Pancreas (tissue), 10 donors: ENCODE data around the gene CCL24. TPM values are rescaled to one million over a fixed set of nuclear protein-coding genes. Genes with fewer than 3 reads are reported as not detected.

Experiments
- ATAC-seq, 4 donors: fragments of 200-7000 bp; cut with Tn5 transposase; one replicate each; pipeline versions ENCODE4 v1.8.0 to v1.9.1; 2020; ENCODE audit warnings: mild to moderate bottlenecking in 4 of 4, moderate library complexity in 4 of 4
- DNase-seq, 6 donors: peaks; one replicate each; pipeline ENCODE4 v3.0.0-alpha.2; 2020
- FAIRE-seq: peaks from 2 replicates; lab custom pipeline; 2012; peaks lifted over from hg19 to GRCh38; lab: Jason Lieb, UNC
- H3K27ac ChIP-seq, 4 donors: fragments of 200-600 bp; sonication (generic); 1 replicate in 3 of 4; 2 replicates in 1 of 4; pipeline versions ENCODE4 v1.5.0 to v1.8.0; 2020
- H3K27me3 ChIP-seq, 4 donors: fragments of 200-600 bp; one replicate each; pipeline ENCODE4 v1.8.0; 2021
- H3K36me3 ChIP-seq, 3 donors: fragments of 200-600 bp; sonication (generic) in 1 of 3; one replicate each; pipeline versions ENCODE4 v1.5.0 to v1.8.0; 2020 to 2021
- H3K4me1 ChIP-seq, 3 donors: fragments of 200-600 bp; one replicate each; pipeline ENCODE4 v1.8.0; 2021
- H3K4me3 ChIP-seq, 4 donors: fragments of 200-600 bp; sonication (generic) in 2 of 4; one replicate each; pipeline versions ENCODE4 v1.5.0 to v1.8.0; 2020 to 2021
- H3K9me3 ChIP-seq, 4 donors: fragments of 200-600 bp; one replicate each; pipeline ENCODE4 v1.8.0; 2021
- WGBS, 2 donors: extraction: QIAGEN DNeasy Blood & Tissue Kit; methylation state at CpG; one replicate each; pipeline ENCODE4 v1.1.7; 2013; 5-methylcytosine and 5-hydroxymethylcytosine counted together
- intact Hi-C, 3 donors: fragments of 100-400 bp; cut with DNase I; formaldehyde crosslinking; loops; one replicate each; pipeline versions ENCODE4 v1.11.1 to v1.14.2; 2022
- polyA plus RNA-seq, 2 donors: library from polyadenylated mRNA; stranded (reverse); fragments of 200-250 nt; gene quantifications; one replicate each; pipeline ENCODE4 v1.2.3, GENCODE V29; 2013
- total RNA-seq, 6 donors: library from RNA; stranded (reverse); fragmentation: NEBNext Ultra II Directional in 4 of 6; extraction: Animal tissue kit (Norgen Biotek cat#: 25700) in 4 of 6; gene quantifications; one replicate each; pipeline versions ENCODE4 v1.2.1 to v1.2.4, GENCODE V29; 2021 to 2023
- TF ChIP-seq, protein P1 (sequence below), 4 donors: fragments of 200-600 bp; sonication (generic) in 3 of 4; IDR thresholded peaks; one replicate each; pipeline versions ENCODE4 v1.5.0 to v1.8.0; 2021; ENCODE audit warnings: antibody characterized with exemption in 4 of 4
- donor health status: healthy with polysubstance abuse.
- donor health status: DM: no; HTN: no; CAD: no; lungs with moderate emphysema.
- donor health status: DM: no; HTN: no; CAD: no.
- donor health status: control.
- donor health status: control.
- donor health status: Bipolar disorder and iron deficiency.
- donor health status: DM: yes; HTN: yes; CAD: no.
- donor health status: DM: no; HTN: no; CAD: no.
- donor health status: DM: no; HTN: no; CAD: no.
- donor health status: DM: yes; HTN: yes; CAD: no.

The CCL24 gene
- total and polyA plus RNA-seq, 8 donors = 0.37 TPM; not detected in 7

DNA sequence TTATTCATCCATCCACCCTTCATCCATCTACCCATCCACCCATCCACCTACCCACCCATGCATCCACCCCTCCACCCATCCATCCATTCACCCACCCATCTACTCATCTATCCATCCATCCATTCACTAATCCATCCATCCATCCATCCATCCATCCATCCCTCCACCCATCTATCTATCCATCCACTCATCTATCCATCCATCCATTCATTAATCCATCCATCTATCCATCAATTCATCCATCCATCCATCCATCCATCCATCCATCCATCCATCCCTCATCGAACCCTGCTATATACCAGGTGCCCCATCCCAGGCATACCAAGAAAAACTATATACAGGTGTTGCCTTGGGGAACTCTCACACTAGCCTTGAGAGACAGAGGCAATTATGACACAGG is 7.1 kb upstream of the CCL24 start:
- TF ChIP-seq, protein P1, sequence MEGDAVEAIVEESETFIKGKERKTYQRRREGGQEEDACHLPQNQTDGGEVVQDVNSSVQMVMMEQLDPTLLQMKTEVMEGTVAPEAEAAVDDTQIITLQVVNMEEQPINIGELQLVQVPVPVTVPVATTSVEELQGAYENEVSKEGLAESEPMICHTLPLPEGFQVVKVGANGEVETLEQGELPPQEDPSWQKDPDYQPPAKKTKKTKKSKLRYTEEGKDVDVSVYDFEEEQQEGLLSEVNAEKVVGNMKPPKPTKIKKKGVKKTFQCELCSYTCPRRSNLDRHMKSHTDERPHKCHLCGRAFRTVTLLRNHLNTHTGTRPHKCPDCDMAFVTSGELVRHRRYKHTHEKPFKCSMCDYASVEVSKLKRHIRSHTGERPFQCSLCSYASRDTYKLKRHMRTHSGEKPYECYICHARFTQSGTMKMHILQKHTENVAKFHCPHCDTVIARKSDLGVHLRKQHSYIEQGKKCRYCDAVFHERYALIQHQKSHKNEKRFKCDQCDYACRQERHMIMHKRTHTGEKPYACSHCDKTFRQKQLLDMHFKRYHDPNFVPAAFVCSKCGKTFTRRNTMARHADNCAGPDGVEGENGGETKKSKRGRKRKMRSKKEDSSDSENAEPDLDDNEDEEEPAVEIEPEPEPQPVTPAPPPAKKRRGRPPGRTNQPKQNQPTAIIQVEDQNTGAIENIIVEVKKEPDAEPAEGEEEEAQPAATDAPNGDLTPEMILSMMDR (IDR thresholded peaks at IDR 0.05) = no peak
- no peaks in the 10 kb centered on the region for H3K4me1 ChIP-seq
- H3K27ac ChIP-seq = no peak overlapping the region
- no peak overlapping the region for H3K4me3 ChIP-seq
- H3K36me3 ChIP-seq = no peaks in the 10 kb centered on the region
- no peak for FAIRE-seq
- intact Hi-C loops = no loop called here
- no peaks in the 10 kb centered on the region for H3K27me3 ChIP-seq
- no peak for DNase-seq
- H3K9me3 ChIP-seq = no peaks in the 10 kb centered on the region
- 76 to 86% methylated on average over 1 of the region's 1 CpG for WGBS, 2 donors
- ATAC-seq = no peak

DNA sequence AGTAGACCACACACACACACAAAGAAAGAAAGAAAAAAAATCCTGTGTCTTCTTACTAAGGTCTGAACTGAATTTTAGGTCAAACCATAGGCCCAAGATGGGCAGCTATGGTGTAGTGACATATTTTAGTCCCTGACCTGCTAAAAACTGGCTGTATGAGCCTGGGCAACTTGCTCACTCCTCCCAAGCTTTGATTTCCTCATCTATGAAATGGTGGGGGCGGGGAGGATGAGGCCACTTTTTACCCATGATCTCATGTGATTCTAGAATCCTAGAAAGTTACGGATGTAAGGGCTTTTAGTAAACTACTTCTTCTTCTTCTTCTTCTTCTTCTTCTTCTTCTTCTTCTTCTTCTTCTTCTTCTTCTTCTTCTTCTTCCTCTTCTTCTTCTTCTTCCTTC is 6.1 kb upstream of the CCL24 start:
- Histone ChIP-seq H3K36me3 (no peaks in the 10 kb centered on the region), H3K27ac (no peak overlapping the region), H3K27me3 (no peaks in the 10 kb centered on the region), H3K9me3 (no peaks in the 10 kb centered on the region), H3K4me1 (no peaks in the 10 kb centered on the region), H3K4me3 (no peak overlapping the region)
- TF ChIP-seq, protein P1 (IDR thresholded peaks at IDR 0.05) = no peak
- ATAC-seq (peak in 1 of 4 donors; percentile 43), DNase-seq (no peak), FAIRE-seq (no peak)
- 76 to 79% methylated on average over 2 of the region's 2 CpGs for WGBS, 2 donors
- intact Hi-C loops = no loop called here

DNA sequence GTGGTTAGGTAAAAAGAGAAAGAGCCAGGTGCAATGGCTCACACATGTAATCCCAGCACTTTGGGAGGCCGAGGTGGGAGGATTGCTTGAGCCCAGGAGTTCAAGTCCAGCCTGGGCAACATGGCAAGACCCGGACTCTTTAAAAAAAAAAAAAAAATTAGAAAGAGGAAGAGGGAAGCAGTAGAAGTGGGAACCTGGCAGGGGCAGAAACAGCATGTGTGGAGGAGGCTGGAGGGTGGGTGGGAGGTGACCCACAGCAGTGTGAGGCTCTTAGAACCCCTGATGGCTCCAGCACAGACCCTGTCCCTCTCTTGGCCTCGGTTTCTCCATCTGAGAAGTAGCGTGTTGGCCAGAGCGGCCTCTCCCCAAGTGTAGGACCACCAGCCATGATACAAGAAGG is 4.9 kb upstream of the CCL24 start:
- Histone ChIP-seq H3K27me3 (no peaks in the 10 kb centered on the region), H3K9me3 (no peaks in the 10 kb centered on the region), H3K4me3 (no peak overlapping the region), H3K36me3 (no peaks in the 10 kb centered on the region), H3K27ac (no peak overlapping the region), H3K4me1 (no peaks in the 10 kb centered on the region)
- TF ChIP-seq, protein P1 (IDR thresholded peaks at IDR 0.05) = no peak
- FAIRE-seq = no peak
- intact Hi-C loops = no loop called here
- ATAC-seq = no peak
- 80 to 85% methylated on average over 5 of the region's 5 CpGs for WGBS, 2 donors
- no peak for DNase-seq

DNA sequence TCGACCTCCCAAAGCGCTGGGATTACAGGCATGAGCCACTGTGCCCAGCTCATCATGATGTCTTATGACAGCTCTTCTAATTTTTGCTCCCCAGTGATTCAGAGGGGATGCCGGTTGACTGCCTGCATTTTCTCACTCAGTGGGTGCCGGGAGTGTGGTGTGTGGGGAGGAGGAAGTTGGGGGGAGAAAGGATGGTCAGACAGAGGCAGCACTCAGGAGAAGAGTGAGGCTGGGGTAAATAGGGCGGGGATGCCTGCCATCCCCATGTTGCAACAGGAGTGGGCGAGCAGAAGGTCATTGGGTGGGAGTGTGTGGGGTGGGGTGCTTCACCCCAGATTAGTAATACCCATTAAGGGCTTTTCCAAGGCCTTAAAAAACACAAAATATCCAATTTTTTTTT is 3.5 kb upstream of the CCL24 start:
- H3K9me3 ChIP-seq = no peaks in the 10 kb centered on the region
- no peak overlapping the region for H3K4me3 ChIP-seq
- H3K27me3 ChIP-seq = no peaks in the 10 kb centered on the region
- FAIRE-seq (no peak), DNase-seq (no peak), ATAC-seq (no peak)
- H3K4me1 ChIP-seq = no peaks in the 10 kb centered on the region
- 72 to 77% methylated on average over 6 of the region's 6 CpGs for WGBS, 2 donors
- no peak overlapping the region for H3K27ac ChIP-seq
- intact Hi-C loops = no loop called here
- TF ChIP-seq, protein P1 (IDR thresholded peaks at IDR 0.05) = no peak
- H3K36me3 ChIP-seq = no peaks in the 10 kb centered on the region

DNA sequence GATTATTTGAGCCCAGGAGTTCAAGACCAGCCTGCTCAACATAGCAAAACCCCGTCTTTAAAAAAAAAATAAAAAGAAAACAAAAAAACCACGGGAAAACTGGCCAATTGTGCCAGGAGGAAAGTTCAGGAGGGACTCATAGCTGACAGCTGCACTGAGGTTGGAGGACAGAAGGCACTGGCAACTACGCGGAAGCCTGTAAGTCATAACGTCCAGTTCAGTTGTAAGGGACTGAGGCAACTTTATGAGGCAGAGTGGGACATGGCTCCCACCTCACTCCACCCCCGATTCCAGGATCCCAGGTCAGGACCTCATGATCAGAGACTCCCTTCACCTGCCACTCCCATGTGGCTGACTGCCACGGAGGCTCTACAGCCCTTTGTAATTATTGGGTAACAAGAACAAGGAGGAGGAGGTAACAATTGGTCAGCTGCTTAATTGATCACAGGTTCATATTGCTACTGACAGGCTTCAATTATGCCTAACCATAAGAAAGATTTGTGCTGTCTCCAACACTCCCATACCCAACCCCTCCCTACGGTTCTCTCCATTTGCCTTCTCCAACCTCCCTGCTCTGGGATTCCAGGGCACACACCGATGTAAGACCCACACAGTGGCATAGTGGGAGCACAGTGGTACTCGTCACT is 1.9 kb upstream of the CCL24 start:
- DNase-seq (no peak), FAIRE-seq (no peak), ATAC-seq (no peak)
- intact Hi-C loops = no loop called here
- Histone ChIP-seq H3K27me3 (no peaks in the 10 kb centered on the region), H3K9me3 (no peaks in the 10 kb centered on the region), H3K27ac (no peak overlapping the region), H3K36me3 (no peaks in the 10 kb centered on the region), H3K4me3 (no peak overlapping the region), H3K4me1 (no peaks in the 10 kb centered on the region)
- 49 to 57% methylated on average over 10 of the region's 10 CpGs for WGBS, 2 donors
- TF ChIP-seq, protein P1 (IDR thresholded peaks at IDR 0.05) = no peak
